ENCODE data around the gene ELF1. TPM values are rescaled to one million over a fixed set of nuclear protein-coding genes. Genes with fewer than 3 reads are reported as not detected.
A peak's percentile ranks its signal among the peaks of the same experiment; 100 is the strongest.

Gene ELF1
- total and polyA plus RNA-seq, 2 experiments from 2014 or later, result 7.0 to 12.7 TPM

GRCh38 chr13:41059456-41060081, 40.5 kb upstream of the ELF1 start (continued):
- TF ChIP-seq ZNF462 (CRISPR knock-in tag; IDR thresholded peaks at IDR 0.05), result no peak

GRCh38 chr13:41058295-41059070, 39.4 kb upstream of the ELF1 start:
- Histone ChIP-seq H4K20me1 (replicated peaks; ENCODE audit: insufficient read depth) (peaks cover 2% of the 10 kb centered on the region), H3K4me2 (peak overlapping the region; percentile 84), H3K79me2 (replicated peaks; ENCODE audit: insufficient read depth) (peaks cover 48% of the 10 kb centered on the region), H3K36me3 (ENCODE audit: insufficient read depth) (no peaks in the 10 kb centered on the region), H3K27ac (ENCODE audit: low read depth) (no peak overlapping the region), H3K4me1 (ENCODE audit: insufficient read depth) (peaks cover 16% of the 10 kb centered on the region), H3K27me3 (ENCODE audit: insufficient read depth) (no peaks in the 10 kb centered on the region), H3F3A (replicated peaks; ENCODE audit: low read depth) (no peaks in the 10 kb centered on the region; the same call in 1 of the 2 replicates), H3K4me3 (peak overlapping the region; percentile 83), H2AFZ (no peak overlapping the region), H3K9me2 (ENCODE audit: insufficient read depth) (no peaks in the 10 kb centered on the region)
- peak overlapping the region; percentile 20; the same call in 1 of the 2 replicates for H3K27ac Mint-ChIP-seq
- H3K4me3 Mint-ChIP-seq, result peak overlapping the region; percentile 99
- H3K36me3 Mint-ChIP-seq (ENCODE audit: low read depth), result no peaks in the 10 kb centered on the region; the same call in 2 of the 3 replicates
- H3K4me1 Mint-ChIP-seq, result peaks cover 27% of the 10 kb centered on the region
- peaks cover 5% of the 10 kb centered on the region; the same call in 2 of the 3 replicates for H3K9me3 Mint-ChIP-seq
- no peak for TF ChIP-seq ZNF331 (CRISPR knock-in tag; IDR thresholded peaks at IDR 0.05; ENCODE audit: low read depth)
- no peak for TF ChIP-seq ZNF114 (CRISPR knock-in tag; IDR thresholded peaks at IDR 0.05)
- no peak for TF ChIP-seq JUNB (IDR thresholded peaks at IDR 0.05; ENCODE audit: unreplicated experiment)
- peaks cover 17% of the 10 kb centered on the region for H3K27me3 Mint-ChIP-seq (ENCODE audit: insufficient read depth, low read depth, poor library complexity)
- DNase-seq (ENCODE audit: low spot score) (no peak), ATAC-seq (no peak)
